IPS DF 4.7 (cell line): ENCODE results near the gene SHROOM2.
"Not testable (repeated sequence)": the region's sequence is repeated elsewhere in the genome, so short reads cannot be mapped to it uniquely, and the experiment has no call there.

ENCODE experiments used
- DNase-seq: peaks from one replicate; pipeline ENCODE4 v3.0.0-alpha.2; 2013; ENCODE audit warnings: low spot score; ENCODE audit errors: extremely low read depth

Gene SHROOM2

DNA sequence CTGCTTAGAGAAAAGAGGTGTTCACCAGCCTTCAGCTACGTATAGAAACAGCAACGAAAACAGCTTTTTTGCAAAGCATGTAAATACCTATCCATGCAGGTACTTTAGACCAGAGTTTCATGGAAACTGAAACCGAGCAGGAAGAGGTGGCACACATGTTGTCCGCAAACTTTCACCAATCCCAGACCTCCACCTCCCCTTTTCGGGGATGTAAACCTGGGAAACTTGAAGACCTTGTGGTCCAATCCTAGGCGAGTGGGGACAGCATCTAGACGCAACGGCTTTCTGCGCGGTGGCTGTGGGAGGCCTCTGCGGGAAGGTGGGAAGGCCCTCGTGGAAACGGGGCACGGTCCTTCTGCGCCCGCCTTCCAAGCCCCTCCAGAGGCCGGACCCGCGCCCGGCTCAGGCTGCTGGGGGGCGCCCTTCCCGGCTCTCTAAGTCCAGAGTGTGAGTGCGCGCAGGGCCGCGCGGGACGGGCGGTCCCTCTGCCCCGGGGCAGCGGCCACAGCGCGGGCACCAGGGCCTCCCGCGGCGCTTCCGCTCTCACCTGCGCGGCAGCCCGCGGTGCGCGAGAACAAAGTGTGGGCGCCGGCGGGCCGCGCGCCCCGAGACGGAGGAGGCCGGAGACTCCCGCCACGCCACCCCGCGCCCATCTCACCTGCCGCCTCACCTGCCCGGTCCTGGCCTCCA is 830 bp upstream of the SHROOM2 start:
- no peak for DNase-seq

DNA sequence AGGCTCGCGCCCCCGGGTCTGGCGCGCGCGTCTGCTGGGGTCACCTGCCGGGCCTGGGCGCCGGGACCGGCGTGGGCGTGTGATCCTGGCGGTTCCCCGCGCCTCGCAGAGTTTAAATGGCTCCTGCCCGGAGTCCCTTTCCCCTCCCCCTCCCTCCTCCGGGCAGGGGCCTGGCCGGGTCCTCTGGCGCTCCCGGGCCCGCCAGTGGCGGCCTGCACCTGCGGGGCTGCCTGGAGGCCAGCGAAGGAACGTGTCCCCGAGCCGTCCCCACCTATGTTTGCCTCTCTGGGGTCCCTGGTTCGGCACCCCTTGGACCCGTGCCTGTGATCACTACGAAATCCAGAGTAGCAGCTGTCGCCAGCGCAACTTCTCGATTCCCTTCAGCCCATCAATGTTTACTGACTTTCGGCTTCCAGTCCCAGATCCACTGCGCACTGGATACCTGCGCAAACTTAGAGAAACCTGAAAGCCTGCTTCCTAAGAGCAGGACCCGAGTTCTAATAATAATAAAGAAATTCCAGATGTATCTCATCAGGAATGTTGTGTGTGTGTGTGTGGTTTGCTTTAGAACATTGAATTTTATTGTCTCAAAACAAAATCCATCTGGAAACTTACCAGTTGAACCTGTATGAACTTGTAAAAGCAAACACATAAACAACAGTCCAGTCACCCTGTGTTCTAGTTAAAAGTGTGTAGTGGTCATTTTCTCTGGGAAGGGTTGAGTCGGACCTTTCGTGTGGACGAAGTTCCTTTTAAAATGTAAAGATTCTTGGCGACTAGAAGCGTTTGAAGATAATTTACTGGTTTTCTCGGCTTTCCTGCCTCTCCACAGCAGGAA is 788 bp downstream of the SHROOM2 start:
- no peak for DNase-seq

DNA sequence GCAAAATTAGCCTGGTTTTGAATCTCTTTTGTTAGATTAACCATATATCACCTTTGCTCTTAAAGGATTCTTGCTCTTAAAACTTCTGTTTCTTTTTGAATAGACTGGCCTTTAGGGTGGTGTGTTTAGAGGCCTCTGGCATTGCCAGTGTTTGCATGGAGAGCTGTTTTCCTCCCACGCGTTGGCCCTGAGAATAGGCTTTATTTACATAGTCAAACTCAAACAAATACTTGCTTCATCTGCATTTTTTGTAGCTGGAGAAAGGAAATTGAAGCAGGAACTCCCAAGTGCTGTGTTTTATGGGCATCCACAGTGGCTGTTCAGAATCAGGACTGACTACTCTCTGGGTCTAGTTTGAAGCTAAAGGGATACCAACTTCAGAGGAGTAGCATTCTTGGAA is 2.7 kb downstream of the SHROOM2 start:
- no peak for DNase-seq

DNA sequence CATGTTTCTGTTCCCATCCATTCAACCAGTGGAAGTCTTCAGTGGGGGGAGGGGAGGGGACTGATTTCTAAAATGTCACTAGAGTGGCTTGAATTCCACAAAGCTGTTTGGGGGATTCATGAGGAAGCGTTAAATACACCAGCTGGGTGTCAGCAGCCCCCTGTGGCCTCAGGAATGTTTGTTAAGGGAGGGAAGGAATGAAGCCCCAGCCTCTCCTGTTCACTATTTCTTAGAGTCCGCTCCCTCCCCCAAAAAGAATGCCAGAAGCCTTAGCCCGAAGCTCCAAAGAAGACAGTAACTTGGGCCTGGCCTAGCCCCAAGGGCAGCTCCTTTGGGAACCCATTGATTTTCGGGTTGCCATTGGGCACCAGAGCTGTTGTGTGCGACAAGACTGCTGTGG is 3.3 kb downstream of the SHROOM2 start:
- DNase-seq = no peak

DNA sequence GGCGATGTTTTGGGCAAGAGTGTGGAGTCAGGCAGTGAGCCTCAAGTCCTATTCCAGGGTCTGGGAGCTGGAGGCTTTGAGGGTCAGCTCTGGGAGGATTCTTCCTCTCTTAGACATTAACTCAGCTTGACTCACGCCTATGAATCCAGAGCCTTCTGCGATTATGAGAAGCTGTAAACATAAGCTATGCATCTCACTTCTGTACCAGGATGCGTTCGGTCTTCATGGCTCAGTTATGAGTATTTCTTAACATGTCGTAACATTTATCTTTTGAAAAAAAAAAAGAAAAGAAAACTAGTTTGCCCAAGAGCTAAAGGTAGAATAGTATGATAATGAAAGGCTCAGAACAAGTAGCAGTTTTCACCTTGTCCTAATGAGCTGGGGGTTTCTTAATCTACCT is 4.6 kb downstream of the SHROOM2 start:
- DNase-seq = no peak

DNA sequence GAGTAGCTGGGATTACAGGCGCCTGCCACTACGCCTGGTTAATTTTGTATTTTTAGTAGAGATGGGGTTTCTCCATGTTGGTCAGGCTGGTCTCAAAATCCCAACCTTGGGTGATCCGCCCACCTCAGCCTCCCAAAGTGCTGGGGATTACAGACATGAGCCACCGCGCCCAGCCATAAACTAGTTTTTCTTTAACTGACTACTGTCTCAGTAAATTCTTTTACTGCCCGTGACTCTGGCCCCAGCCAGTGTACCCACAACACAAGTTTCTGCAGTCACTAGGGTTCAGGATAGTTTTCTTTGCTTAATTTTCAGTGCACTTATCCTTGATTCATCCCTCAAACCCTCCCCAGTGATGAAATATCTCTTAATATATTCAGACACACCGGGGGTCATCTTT is 8.3 kb downstream of the SHROOM2 start:
- no peak for DNase-seq

DNA sequence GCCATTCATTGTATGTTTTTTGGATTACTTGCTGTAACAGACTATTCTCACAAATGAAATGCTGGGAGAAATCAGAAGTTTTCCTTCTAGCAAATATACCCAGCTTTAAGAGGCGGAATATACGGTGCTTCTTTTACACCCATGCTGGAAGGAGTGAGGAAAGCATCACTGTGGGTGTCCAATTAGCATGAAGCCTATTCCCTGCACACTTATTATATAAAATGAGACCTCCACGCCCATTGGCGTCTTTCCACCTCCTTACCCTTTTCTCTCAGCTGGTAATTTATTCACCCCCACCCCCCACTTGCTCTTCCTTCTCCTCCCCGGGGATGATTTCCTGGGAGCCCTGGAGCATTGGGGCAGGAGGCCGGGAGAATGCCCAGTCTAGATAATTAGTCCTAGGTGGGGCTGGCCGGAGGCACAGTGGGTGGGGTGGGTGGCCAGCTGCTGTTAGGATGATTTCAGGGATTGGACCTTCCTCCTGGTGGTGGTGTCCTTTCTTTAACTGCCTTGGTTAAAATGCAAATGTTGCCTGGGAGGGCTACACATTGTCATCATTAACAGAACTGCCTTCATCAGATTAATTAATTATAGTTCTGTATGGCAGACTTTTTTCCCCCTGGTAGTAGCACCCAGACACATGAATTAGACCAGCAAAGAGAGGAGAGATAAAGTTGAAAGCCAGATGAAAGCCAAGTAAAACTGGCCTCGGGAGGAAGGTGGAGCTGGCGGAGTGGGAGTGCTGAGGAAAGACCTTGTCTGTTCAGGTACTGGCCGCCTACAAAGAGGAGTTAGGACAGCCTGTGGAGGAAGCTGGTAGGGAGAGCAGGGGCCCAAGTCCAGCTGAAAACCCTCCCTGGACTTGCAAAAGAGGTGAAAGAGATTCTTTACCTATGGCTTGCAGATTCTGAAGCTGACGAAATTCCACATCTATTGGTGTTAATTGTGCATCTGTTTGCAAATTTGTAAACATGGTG is 11.4 kb downstream of the SHROOM2 start:
- no peak for DNase-seq

DNA sequence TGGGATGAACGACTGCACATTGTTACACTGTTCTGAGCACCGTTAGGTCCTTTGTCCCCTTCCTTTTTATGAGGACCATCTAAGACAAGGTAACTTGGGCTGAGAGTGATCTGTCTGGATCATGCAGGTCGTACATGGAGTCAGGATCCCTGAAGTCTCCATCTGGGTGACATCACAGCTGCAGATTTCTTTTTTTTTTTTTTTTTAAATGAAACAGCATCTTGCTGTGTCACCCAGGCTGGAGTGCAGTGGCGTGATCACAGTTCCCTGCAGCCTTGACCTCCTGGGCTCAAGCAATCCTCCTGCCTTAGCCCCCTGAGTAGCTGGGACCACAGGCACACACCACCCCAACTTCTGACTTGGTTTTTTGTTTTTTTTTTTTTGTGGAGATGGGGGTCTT is 16.5 kb downstream of the SHROOM2 start:
- DNase-seq = no peak

DNA sequence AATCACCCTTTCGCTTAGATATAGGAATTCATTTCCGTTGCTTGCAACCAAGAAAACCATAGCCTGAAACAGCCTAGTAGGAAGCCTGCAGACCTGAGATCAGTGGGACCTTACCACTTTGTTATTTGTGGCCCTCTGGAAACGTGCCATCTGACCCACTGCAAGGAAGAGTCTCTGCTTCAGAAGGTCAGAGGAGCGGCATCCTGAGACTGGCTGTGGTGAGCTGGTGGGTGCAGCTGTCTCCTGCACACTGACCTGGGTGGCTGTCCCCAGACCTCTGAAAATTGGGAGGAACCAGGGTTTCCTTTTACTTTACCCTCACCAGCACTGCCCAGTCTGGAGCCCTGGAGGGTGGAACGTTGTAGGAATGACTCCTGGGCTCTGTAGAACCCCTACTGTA is 18.2 kb downstream of the SHROOM2 start:
- DNase-seq = no peak

DNA sequence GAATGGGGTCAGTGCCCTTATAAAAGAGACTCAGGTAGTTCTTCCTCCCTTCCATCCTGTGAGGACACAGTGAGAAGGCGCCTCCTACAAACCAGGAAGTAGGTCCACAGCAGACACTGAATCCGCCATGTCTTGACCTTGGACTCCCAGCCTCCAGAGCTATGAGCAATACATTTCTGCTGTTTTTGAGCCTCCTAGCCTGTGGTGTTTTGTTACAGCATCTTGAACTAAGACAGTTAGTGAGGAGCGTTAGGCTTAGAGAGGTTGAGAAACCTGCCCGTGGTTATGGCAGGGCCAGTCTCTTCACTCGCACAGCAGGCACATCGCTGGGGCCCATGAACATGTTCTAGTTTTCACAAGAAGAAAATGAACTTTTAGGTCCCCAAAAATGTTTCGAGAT is 19.7 kb downstream of the SHROOM2 start:
- DNase-seq = no peak

DNA sequence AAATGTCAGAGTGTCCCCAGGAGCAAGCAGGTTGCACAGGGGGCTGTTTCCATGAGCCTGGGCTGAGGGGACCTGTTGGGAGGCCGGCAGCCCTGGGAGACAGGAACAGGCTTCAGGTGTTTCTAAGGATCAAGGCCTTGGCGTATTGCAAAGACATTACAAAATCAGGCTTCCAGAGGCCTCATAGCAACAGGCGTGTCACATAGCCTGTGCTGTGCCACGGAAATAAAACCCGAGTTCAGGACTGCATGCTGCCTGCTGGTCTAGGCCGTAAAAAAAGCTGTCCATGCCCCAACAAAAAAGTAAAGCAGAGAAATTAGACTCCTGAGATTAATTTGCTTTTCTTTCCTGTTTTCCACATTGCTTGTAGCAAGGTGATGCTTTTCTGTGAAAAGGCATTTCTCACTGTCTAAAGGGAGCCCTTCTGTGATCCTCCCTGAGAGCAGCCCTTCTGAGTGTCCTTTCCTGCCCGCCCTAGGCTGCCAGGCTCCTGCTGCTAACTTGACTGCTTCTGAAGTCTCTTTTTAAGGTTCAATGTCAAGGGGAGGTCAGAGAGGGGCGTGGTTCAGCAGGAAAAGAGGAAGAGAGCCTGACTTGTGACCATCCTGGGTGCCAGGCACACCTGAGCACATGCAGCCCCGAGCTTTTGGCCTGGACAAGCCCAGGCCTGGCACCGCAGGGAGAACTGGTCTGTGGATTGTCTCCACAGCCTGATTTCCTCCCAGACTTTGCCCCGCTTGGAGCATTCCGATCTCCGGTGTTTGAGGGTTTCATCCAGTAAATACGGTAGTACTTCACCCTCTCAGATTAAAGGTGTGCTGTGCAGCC is 21.3 kb downstream of the SHROOM2 start:
- DNase-seq = no peak

DNA sequence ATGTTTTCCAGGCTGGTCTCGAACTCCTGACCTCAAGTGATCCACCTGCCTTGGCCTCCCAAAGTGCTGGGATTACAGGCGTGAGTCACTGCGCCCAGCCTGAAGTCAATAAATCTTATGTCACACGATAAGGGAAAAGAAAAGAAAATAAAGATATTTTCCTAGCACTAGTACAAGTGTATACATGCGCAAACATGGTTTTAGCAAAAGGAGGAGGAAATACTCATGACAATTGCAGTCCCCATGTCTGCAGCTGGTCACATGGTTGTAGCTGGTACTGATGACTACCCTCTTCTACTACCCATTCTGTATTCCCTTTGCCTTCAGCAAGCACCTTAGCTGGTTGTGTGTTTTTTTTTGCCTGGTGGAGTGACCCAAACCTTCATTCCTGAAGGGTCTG is 23.6 kb downstream of the SHROOM2 start:
- DNase-seq = not testable (repeated sequence)

DNA sequence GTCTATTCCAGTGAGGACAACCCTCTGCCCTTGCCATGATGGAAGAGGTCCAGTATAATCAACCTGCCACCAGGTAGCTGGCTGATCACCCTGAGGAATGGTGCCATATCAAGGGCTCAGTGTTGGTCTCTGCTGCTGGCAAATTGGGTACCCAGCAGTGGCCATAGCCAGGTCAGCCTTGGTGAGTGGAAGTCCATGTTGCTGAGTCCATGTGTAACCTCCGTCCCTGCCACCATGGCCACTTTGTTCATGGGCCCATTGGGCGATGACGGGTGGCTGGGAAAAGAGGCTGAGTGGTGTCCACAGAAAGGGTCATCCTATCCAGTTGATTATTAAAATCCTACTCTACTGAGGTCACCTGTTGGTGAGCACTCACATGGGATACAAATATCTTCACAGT is 24.9 kb downstream of the SHROOM2 start:
- DNase-seq = not testable (repeated sequence)

DNA sequence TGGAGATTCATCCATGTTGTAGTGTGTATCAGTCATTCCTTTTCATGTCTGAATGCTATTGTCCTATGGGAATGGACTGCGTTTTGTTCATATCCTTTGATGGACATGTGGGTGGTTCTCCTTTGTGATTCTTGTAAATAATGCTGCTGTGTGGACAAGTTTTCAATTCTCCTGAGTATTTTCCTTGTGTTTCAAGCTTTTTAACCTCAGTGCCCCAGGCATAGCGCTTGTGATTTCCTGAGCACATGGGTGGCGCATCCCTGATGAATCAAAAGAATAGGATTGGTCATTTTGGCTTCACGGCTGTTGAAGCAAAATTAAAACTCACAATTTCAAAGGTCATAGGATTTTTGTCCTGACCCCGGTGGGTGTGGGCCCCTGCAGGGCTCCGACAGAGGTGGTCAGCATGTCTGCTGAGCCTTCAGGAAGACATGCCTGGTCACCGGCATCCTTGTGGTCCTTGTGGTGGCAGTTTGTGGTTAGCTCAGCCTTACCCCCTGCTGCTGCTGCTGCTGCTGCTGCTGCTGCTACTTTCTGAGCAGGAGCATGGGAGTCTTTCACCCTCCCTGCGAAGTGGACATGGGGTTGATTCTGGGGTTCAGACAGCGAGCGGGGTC is 30.0 kb downstream of the SHROOM2 start:
- DNase-seq = no peak

DNA sequence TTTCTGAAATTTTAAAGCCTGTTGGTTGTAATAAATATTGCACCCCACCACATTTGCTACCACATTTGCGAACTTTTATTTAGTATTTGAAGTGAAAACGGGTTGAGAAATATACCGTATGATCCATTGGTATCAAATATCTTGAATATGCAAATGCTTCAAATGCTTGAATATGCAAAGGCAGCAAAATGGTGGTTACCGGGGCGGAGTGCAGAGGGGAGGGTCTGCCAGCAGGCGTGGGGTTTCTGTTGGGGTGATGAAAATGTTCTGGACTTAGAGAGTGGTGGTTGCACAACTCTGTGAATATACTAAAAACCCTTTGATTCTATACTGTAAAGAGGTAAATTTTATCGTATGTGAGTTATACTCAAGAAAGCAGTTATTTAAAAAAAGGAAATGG is 35.3 kb downstream of the SHROOM2 start:
- no peak for DNase-seq

DNA sequence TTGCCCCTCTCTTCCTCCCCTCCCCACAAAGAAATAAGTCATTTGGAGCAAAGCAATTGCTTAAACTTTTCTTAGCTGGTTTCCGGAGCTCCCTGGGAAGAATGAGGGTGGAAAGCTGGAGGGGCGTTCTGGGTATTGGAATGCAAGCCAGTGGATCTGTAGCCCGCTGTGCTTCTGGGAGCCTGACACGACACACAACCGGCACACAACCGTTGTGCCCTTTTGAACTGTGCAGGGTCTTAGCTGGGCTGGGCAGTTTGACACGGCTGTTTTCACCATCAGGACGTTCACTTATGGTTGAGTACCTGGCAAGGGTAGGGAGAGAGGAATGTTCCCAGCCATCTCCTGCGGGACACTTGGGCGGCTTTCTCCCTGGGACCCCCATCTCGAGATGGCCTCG is 38.3 kb downstream of the SHROOM2 start:
- no peak for DNase-seq

DNA sequence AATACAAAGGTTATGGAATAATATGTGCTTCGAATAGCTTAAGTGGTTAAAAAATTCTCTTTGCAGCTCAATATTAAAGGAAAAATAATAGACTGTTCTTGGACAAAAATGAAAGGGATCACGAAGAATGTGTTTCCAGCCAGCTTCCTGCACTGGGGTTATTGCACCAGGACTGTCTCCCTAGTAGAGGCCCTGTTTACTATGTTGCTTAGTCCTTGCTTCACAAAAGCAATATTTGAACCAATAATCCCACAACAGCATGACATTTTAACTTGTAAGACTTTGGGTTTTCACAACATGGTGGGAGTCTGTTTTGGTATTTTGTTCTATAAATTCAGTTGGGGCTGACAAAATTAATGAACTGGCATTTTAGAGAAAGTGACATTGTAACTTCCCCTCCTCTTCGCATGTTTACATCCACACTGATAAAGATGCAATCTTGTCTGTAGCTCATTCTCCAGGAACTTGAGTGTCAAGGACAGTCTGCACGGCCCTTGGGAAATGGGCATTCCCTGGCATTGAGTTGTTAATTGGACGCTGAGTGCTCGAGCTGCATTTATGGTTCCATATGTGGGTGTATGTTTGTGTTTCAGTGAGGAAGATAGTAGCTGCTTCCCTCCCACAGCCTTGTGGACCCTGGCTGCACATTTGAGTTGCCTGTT is 39.0 kb downstream of the SHROOM2 start:
- DNase-seq = no peak

DNA sequence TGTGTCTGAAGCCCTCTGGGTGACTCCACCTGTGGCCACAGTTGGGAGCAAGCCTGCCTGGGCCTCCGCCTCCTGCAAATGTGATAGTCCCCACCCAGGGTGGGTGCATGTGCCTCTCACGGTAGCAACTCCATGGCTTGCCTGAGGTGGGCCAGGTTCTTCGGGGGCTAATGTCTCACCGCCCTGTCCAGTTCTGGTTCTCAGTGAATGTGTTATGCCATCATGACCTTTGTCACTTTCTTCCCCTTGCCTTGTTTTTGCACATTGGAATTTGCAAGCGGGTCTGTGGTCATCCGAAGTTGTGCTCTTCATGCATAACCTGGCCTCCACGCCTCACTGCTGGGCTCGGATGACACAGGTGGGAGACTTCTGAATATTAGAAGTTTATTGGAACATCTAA is 39.7 kb downstream of the SHROOM2 start:
- DNase-seq = no peak

DNA sequence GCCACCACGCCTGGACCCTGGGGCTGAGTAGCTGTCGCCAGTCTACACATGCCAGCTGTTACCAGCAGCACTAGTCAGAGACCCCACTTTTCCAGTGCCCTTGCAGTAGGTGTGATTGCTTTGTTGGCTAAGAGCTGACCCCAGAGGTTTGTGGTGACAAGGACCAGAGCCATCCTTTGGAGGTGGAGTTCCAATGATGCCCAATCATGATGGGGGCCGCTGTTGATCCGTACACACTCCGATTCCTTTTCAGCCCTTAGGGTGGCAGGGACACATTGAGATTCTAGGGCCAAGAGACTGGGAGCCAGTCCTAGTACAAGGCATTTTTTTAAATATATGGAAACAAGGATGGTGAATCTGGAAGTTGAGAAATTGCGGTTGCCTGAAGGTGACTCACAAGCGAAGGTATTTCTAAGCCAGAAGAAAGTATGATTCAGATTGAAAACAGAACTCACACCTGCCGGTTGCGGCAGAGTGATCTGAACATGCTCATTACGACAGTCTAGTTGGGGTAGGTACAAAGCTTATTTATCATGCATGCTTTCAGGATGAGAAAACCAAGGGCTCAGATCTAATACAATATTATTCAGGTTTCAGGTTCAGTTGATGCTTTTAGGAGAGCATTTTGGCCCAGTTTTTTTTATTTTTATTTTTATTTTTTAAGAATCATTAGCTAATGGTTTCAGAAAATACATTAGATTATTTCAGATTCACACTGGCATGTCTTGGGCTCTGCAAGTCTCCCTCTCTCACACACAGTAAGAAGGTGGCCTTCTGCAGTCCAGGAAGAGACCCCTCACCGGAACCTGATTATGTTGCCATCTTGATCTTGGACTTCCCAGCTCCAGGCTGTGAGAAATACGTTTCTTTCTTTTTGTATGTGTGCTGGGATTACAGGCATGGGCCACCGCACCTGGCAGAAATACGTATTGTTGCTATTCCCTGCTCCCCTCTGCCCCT is 43.4 kb downstream of the SHROOM2 start:
- no peak for DNase-seq
